ENCODE results near the gene RPL28. TPM values are rescaled to one million over a fixed set of nuclear protein-coding genes. Genes with fewer than 3 reads are reported as not detected.

RPL28 gene
- total and polyA plus RNA-seq, 2 donors (not counting 3 experiments of a cell fraction or from before 2014, with no cell fraction given): 1,872 to 3,435 TPM

DNA sequence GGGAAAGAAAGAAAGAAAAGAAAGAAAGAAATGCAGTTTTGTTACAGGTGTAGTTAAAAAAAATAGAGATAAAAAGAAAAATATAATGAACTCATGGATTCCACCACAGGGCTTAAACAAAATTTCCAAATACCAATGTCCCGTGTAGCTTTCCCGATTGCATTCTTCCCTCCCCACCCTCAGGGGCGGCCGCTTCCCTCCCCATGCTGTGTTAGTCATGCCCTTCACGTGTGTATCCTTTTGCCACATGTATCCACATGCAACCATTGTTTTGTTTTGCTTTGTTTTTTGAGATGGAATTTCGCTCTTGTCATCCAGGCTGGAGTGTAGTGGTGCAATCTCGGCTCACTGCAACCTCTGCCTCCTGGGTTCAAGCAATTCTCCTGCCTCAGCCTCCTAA, 49.6 kb upstream of the RPL28 start:
- TF ChIP-seq, protein P1, sequence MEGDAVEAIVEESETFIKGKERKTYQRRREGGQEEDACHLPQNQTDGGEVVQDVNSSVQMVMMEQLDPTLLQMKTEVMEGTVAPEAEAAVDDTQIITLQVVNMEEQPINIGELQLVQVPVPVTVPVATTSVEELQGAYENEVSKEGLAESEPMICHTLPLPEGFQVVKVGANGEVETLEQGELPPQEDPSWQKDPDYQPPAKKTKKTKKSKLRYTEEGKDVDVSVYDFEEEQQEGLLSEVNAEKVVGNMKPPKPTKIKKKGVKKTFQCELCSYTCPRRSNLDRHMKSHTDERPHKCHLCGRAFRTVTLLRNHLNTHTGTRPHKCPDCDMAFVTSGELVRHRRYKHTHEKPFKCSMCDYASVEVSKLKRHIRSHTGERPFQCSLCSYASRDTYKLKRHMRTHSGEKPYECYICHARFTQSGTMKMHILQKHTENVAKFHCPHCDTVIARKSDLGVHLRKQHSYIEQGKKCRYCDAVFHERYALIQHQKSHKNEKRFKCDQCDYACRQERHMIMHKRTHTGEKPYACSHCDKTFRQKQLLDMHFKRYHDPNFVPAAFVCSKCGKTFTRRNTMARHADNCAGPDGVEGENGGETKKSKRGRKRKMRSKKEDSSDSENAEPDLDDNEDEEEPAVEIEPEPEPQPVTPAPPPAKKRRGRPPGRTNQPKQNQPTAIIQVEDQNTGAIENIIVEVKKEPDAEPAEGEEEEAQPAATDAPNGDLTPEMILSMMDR (IDR thresholded peaks at IDR 0.05; ENCODE audit: extremely low read depth in 1 of 2, insufficient read depth in 1 of 2, low read depth in 1 of 2, low read length in 2 of 2): no peak
- FAIRE-seq (no peak), DNase-seq (ENCODE audit: low read depth, low spot score) (no peak)
- Histone ChIP-seq H3K4me2 (ENCODE audit: insufficient read depth, low read length) (no peak overlapping the region), H3K9me1 (replicated peaks; ENCODE audit: control insufficient read depth, extremely low read depth, insufficient read depth, low read length) (no peaks in the 10 kb centered on the region), H3K4me1 (ENCODE audit: control insufficient read depth, extremely low read depth, insufficient read depth, low read length) (peaks cover 10% of the 10 kb centered on the region), H4K20me1 (replicated peaks; ENCODE audit: control insufficient read depth, extremely low read depth, insufficient read depth, low read length) (no peaks in the 10 kb centered on the region), H3K27ac (ENCODE audit: insufficient read depth, low read depth, low read length) (no peak overlapping the region), H3K9me3 (replicated peaks; ENCODE audit: control insufficient read depth, insufficient read depth, low read length) (no peaks in the 10 kb centered on the region), H3K27me3 (ENCODE audit: control insufficient read depth in 2 of 2, insufficient read depth in 2 of 2, low read length in 2 of 2) (peaks cover 0 to 5% of the 10 kb centered on the region in 2 experiments), H3K36me3 (ENCODE audit: control insufficient read depth in 2 of 2, extremely low read depth in 1 of 2, insufficient read depth in 2 of 2, low read length in 2 of 2) (no peaks in the 10 kb centered on the region), H2AFZ (ENCODE audit: low read depth, low read length) (no peak overlapping the region), H3K4me3 (replicated peaks in 1 of 3; ENCODE audit: insufficient read depth in 1 of 3, low read depth in 1 of 3, low read length in 3 of 3) (no peak overlapping the region), H3K9ac (replicated peaks; ENCODE audit: extremely low read depth, insufficient read depth, low read length) (no peak overlapping the region), H3K79me2 (ENCODE audit: control insufficient read depth, insufficient read depth, low read length) (no peaks in the 10 kb centered on the region)
- no TSS peak for BruUV-seq (replicated peaks)
- dilution Hi-C loops (cut with MboI; ENCODE audit: extremely low pct_ligation_motif_present, low sequenced_read_pairs): no loop called here
- intact Hi-C loops (cut with micrococcal nuclease): loop anchor here (10.0 kb wide), 1 partner anchor 319 kb away; the partner anchor contains the start of gene U2AF2
- ChIA-PET POLR2A (no interaction called here), CTCF (no interaction called here)

GRCh38 chr19:55339105-55339888, 46.4 kb upstream of the RPL28 start, which contains the start of gene KMT5C:
KMT5C (plus strand) TSS chr19:55339876; CDS start chr19:55341937, 2,061 bp downstream.
- Histone ChIP-seq H3K9me1 (replicated peaks; ENCODE audit: control insufficient read depth, extremely low read depth, insufficient read depth, low read length) (no peaks in the 10 kb centered on the region), H3K36me3 (ENCODE audit: control insufficient read depth in 2 of 2, extremely low read depth in 1 of 2, insufficient read depth in 2 of 2, low read length in 2 of 2) (peaks cover 0 to 7% of the 10 kb centered on the region in 2 experiments), H3K27ac (ENCODE audit: insufficient read depth, low read depth, low read length) (peak within 1 kb of the TSS; percentile 92), H3K79me2 (ENCODE audit: control insufficient read depth, insufficient read depth, low read length) (no peaks in the 10 kb centered on the region), H3K9ac (replicated peaks; ENCODE audit: extremely low read depth, insufficient read depth, low read length) (peak within 1 kb of the TSS; percentile 94), H4K20me1 (replicated peaks; ENCODE audit: control insufficient read depth, extremely low read depth, insufficient read depth, low read length) (no peaks in the 10 kb centered on the region), H3K27me3 (ENCODE audit: control insufficient read depth in 2 of 2, insufficient read depth in 2 of 2, low read length in 2 of 2) (peaks cover 0 to 3% of the 10 kb centered on the region in 2 experiments), H2AFZ (ENCODE audit: low read depth, low read length) (peak within 1 kb of the TSS; percentile 45), H3K4me2 (ENCODE audit: insufficient read depth, low read length) (peak within 1 kb of the TSS; percentile 71), H3K9me3 (replicated peaks; ENCODE audit: control insufficient read depth, insufficient read depth, low read length) (no peaks in the 10 kb centered on the region), H3K4me1 (ENCODE audit: control insufficient read depth, extremely low read depth, insufficient read depth, low read length) (peaks cover 10% of the 10 kb centered on the region), H3K4me3 (replicated peaks in 1 of 3; ENCODE audit: insufficient read depth in 1 of 3, low read depth in 1 of 3, low read length in 3 of 3) (peak within 1 kb of the TSS; percentile 38 to 69 (median 65))
- intact Hi-C loops (cut with micrococcal nuclease) (loop anchor here (1.0 to 10.0 kb wide), 11 partner anchors 14 to 316 kb away; partner anchors contain the start of genes DNAAF3, FIZ1, HSPBP1 and PPP6R1), dilution Hi-C loops (cut with MboI; ENCODE audit: extremely low pct_ligation_motif_present, low sequenced_read_pairs) (no loop called here)
- DNase-seq (ENCODE audit: low read depth, low spot score) (peak; percentile 100), FAIRE-seq (peak; percentile 100)
- CTCF ChIA-PET: interaction anchor here (0.7 to 2.9 kb wide), 17 partner anchors 11 to 198 kb away, joined by 3 to 29 read pairs (median 3); partner anchors contain the start of gene TMEM238
- no TSS peak for BruUV-seq (replicated peaks)
- no peak for TF ChIP-seq MYC (IDR thresholded peaks at IDR 0.05; ENCODE audit: low read depth, low read length)
- no peak for TF ChIP-seq GATA2 (IDR thresholded peaks at IDR 0.05; ENCODE audit: insufficient read depth, insufficient read length, low read depth, low read length)
- TF ChIP-seq JUN (IDR thresholded peaks at IDR 0.05; ENCODE audit: borderline replicate concordance, insufficient read depth, insufficient read length, low read depth): no peak
- TF ChIP-seq POLR2AphosphoS5 (IDR thresholded peaks at IDR 0.05; ENCODE audit: insufficient read depth, low read depth, low read length): peak; percentile 73
- TF ChIP-seq, protein P1 (IDR thresholded peaks at IDR 0.05; ENCODE audit: extremely low read depth in 1 of 2, insufficient read depth in 1 of 2, low read depth in 1 of 2, low read length in 2 of 2): peak; percentile 15 to 34
- POLR2A ChIA-PET: interaction anchor here (0.8 to 1.8 kb wide), 5 partner anchors 20 to 80 kb away, joined by 3 to 15 read pairs (median 4); partner anchors contain the start of genes PPP6R1, TMEM238 and UBE2S
